Ishikawa (cell line): Measurements from ENCODE around the gene MT1M.
A peak's percentile ranks its signal among the peaks of the same experiment; 100 is the strongest.

Experiments used
- CEBPB ChIP-seq: IDR thresholded peaks from 2 replicates; pipeline ENCODE4 v1.6.1; 2012
- CREB1 ChIP-seq: IDR thresholded peaks from 2 replicates; pipeline ENCODE4 v1.6.1; 2012; ENCODE audit warnings: low read depth
- EGR1 ChIP-seq: IDR thresholded peaks from 2 replicates; pipeline ENCODE4 v1.6.1; 2012
- EP300 ChIP-seq: IDR thresholded peaks from 2 replicates; pipeline ENCODE4 v1.6.1; 2012; ENCODE audit warnings: borderline replicate concordance
- FOXM1 ChIP-seq: IDR thresholded peaks from 2 replicates; pipeline ENCODE4 v1.6.1; 2012; ENCODE audit warnings: low read depth, borderline replicate concordance
- MAX ChIP-seq: IDR thresholded peaks from 2 replicates; pipeline ENCODE4 v1.6.1; 2012
- NFIC ChIP-seq: IDR thresholded peaks from 2 replicates; pipeline ENCODE4 v1.6.1; 2012
- RAD21 ChIP-seq: IDR thresholded peaks from 2 replicates; pipeline ENCODE4 v1.6.1; 2012; ENCODE audit warnings: low read depth
- REST ChIP-seq: IDR thresholded peaks from 2 replicates; pipeline ENCODE4 v1.6.1; 2012; ENCODE audit warnings: low read depth, mild to moderate bottlenecking
- TAF1 ChIP-seq: IDR thresholded peaks from 2 replicates; pipeline ENCODE4 v1.6.1; 2012; ENCODE audit warnings: low read depth, mild to moderate bottlenecking
- TCF12 ChIP-seq: IDR thresholded peaks from 2 replicates; pipeline ENCODE4 v1.6.1; 2012; ENCODE audit warnings: low read depth
- TEAD4 ChIP-seq: IDR thresholded peaks from 2 replicates; pipeline ENCODE4 v1.6.1; 2012
- YY1 ChIP-seq: IDR thresholded peaks from 2 replicates; pipeline ENCODE4 v1.6.1; 2012; ENCODE audit warnings: low read depth
- ZBTB7A ChIP-seq: IDR thresholded peaks from 2 replicates; pipeline ENCODE4 v1.6.1; 2012; ENCODE audit warnings: low read depth
- TF ChIP-seq, protein P1 (sequence below): IDR thresholded peaks from 2 replicates; pipeline ENCODE4 v1.6.1; 2012

The MT1M gene

GRCh38 chr16:56632156-56632847 is at the start of gene MT1M:
MT1M (plus strand) TSS chr16:56632659; CDS start chr16:56632732, 73 bp downstream.
- no peak for TF ChIP-seq CEBPB

DNA sequence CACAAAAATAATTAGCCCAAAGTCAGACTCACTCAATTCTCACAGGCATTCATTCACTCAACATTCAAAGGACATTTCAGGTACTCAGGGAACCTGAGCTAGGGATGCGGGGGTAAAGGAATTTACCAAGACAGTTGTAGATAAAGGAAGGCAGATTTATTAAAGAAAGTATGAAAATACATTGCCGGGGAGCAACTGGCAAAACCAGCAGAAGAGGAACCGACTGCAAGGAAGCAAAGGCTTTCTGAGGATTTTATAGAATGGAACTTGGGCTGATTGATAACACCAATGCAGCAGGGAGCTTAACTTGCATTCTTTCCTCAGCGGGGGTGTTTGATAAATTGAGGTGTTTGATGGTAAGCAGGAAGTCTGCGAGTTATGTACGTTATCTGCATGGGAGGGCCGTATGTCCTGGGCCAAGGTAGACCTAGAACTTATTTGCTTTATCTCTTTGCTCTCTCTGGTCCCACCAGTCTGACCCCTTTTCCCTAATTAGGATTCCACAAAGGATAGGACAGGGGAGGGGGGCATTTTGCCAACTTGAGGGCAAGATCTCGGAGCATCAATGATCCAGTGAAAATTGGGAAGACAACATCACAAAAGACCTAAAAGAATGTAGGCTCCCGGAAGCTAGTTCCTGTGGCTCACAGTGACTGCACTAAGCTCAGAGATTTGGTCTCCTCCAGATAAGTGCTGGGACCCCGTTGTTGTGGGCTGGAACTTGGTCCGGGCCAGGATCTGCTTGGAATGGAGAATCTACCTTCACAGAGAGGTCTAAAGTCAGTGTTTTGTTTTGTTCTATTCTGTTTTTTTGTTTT is 48.9 kb upstream of the MT1M start:
- no peak for TF ChIP-seq YY1
- no peak for TF ChIP-seq EP300
- no peak for TF ChIP-seq CREB1
- no peak for TF ChIP-seq MAX
- TF ChIP-seq NFIC = no peak
- TF ChIP-seq FOXM1 = no peak

DNA sequence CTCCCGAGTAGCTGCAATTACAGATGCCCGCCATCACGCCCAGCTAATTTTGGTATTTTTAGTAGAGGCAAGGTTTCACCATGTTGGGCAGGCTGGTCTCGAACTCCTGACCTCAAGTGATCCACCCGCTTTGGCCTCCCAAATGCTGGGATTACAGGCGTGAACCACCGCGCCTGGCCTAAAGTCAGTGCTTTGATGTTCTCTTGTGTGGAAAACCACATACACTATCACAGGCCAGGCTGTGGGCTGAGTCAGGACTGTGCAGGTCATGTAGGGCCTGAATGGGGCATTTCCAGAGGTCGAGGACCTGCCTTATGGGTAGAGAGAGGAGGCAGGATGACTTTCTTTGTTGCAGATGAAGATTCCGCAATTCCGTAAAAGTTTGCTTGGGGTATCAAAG is 48.2 kb upstream of the MT1M start:
- TF ChIP-seq, protein P1, sequence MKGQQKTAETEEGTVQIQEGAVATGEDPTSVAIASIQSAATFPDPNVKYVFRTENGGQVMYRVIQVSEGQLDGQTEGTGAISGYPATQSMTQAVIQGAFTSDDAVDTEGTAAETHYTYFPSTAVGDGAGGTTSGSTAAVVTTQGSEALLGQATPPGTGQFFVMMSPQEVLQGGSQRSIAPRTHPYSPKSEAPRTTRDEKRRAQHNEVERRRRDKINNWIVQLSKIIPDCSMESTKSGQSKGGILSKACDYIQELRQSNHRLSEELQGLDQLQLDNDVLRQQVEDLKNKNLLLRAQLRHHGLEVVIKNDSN = no peak
- TF ChIP-seq ZBTB7A (no peak), TCF12 (no peak), EP300 (no peak), CREB1 (no peak), YY1 (no peak), MAX (no peak), REST (no peak), NFIC (no peak), CEBPB (no peak), FOXM1 (no peak), TEAD4 (no peak), EGR1 (no peak), TAF1 (no peak), RAD21 (no peak)

DNA sequence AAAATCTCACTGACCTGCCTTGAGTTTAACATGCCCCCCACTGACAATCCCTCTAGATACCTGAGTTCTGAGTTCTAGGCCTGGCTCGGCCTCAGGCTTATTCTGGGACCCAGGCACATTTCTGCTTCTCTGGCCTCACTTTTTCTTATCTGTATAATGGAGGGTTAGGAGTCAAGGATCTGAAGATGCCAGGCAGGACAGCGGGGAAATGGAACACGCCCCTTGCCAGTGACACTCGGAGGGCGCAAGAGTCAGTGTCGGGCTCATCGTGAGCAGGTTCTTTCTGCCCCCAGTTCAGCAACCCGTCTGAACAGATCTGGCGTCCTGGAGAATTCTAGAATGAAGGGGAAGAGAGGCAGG is 43.7 kb upstream of the MT1M start:
- TF ChIP-seq MAX (no peak), EGR1 (no peak), NFIC (no peak), REST (no peak), CEBPB (no peak), TEAD4 (no peak), ZBTB7A (no peak), TAF1 (no peak), TCF12 (no peak), CREB1 (no peak), RAD21 (no peak), YY1 (no peak), EP300 (no peak), FOXM1 (no peak)
- TF ChIP-seq, protein P1 = no peak

GRCh38 chr16:56589141-56590039 is 43.1 kb upstream of the MT1M start, which contains the start of gene MT3:
MT3 (plus strand) TSS chr16:56589528; CDS start chr16:56589591, 63 bp downstream.
- no peak for TF ChIP-seq YY1
- no peak for TF ChIP-seq RAD21
- no peak for TF ChIP-seq EP300
- peak; percentile 35; the same call in 1 of the 2 replicates for TF ChIP-seq TEAD4
- no peak for TF ChIP-seq CEBPB
- peak; percentile 63; the same call in 1 of the 2 replicates for TF ChIP-seq MAX
- peak; percentile 22; the same call in 1 of the 2 replicates for TF ChIP-seq NFIC
- no peak for TF ChIP-seq CREB1
- no peak for TF ChIP-seq FOXM1
- no peak for TF ChIP-seq TCF12
- TF ChIP-seq EGR1 = 0 out of 2 replicates have a peak, but pooled peaks have one; percentile 45
- TF ChIP-seq ZBTB7A = 0 out of 2 replicates have a peak, but pooled peaks have one; percentile 58
- TF ChIP-seq, protein P1 = no peak
- no peak for TF ChIP-seq TAF1
- no peak for TF ChIP-seq REST
